Measurements from ENCODE around the gene SPRR1B.

The SPRR1B gene, protein sequence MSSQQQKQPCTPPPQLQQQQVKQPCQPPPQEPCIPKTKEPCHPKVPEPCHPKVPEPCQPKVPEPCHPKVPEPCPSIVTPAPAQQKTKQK

DNA sequence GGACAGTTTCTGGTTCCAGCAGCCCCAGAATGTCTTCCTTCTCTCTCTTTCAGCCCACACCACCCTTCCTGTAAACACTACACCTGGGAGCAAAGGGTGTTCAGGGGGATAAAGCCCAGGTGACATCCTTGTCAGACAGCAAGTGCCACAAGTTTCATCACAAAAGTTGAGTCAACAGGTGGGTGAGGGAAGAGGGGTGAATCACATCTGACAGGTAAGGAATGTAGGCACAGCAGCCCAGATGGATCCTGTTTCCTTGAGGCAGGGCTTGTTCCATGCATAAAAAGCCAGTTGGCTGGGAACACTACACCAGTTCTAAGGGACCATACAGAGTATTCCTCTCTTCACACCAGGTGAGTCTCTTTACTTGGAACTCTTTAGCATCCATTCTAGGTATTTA, at the start of gene SPRR1B:
Gene SPRR1B (plus strand): TSS at position 309 of the 400 bp plus-strand sequence. CDS start 1,143 bp downstream, outside the sequence.
- H3K4me1 ChIP-seq (ENCODE audit: low read length) = peaks cover 27% of the 10 kb centered on the region
- peaks cover 20% of the 10 kb centered on the region for H4K20me1 ChIP-seq (ENCODE audit: insufficient read depth, low read length)
- TF ChIP-seq, protein P1, sequence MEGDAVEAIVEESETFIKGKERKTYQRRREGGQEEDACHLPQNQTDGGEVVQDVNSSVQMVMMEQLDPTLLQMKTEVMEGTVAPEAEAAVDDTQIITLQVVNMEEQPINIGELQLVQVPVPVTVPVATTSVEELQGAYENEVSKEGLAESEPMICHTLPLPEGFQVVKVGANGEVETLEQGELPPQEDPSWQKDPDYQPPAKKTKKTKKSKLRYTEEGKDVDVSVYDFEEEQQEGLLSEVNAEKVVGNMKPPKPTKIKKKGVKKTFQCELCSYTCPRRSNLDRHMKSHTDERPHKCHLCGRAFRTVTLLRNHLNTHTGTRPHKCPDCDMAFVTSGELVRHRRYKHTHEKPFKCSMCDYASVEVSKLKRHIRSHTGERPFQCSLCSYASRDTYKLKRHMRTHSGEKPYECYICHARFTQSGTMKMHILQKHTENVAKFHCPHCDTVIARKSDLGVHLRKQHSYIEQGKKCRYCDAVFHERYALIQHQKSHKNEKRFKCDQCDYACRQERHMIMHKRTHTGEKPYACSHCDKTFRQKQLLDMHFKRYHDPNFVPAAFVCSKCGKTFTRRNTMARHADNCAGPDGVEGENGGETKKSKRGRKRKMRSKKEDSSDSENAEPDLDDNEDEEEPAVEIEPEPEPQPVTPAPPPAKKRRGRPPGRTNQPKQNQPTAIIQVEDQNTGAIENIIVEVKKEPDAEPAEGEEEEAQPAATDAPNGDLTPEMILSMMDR (IDR thresholded peaks at IDR 0.05; ENCODE audit: low read depth, low read length) = no peak
- no peak for TF ChIP-seq EZH2phosphoT487 (IDR thresholded peaks at IDR 0.05; ENCODE audit: low read depth)
- no peak within 1 kb of the TSS for H3K4me3 ChIP-seq (ENCODE audit: low read length)
- H3K27me3 ChIP-seq (ENCODE audit: low read depth, low read length) = peaks cover 84% of the 10 kb centered on the region
- peaks cover 4% of the 10 kb centered on the region; the same call in 1 of the 2 replicates for H3K9me3 ChIP-seq (ENCODE audit: insufficient read depth, low read length)
- no peak within 1 kb of the TSS for H2AFZ ChIP-seq (ENCODE audit: low read depth, low read length)
- no peak within 1 kb of the TSS for H3K27ac ChIP-seq (ENCODE audit: low read length)
- H3K36me3 ChIP-seq (replicated peaks; ENCODE audit: low read depth, low read length) = no peaks in the 10 kb centered on the region
- H3K79me2 ChIP-seq (ENCODE audit: low read length) = no peaks in the 10 kb centered on the region
- H3K9ac ChIP-seq (ENCODE audit: low read length) = no peak within 1 kb of the TSS
- H3K4me2 ChIP-seq (ENCODE audit: low read length) = peak within 1 kb of the TSS; percentile 34

DNA sequence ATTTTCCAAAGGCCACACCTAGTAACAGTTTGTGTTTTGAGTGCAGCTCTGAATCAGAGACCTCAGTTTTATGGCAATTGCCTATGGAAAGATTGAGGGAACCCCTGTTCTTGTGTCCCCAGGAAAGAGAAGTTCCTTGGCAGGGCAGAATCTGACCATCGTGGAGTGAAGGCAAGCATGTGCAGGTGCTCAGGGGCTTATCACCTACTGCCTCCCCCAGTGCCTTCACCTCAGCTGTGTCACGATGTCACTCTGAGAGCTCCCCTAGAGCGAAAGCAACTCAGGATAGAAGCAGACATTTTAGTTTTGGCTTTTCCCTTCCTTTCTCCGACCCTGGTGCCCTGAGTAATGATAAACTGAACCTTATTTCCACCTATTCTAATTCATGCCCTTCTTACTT, 48.9 kb upstream of the SPRR1B start:
- H3K9me3 ChIP-seq (ENCODE audit: insufficient read depth, low read length) = no peaks in the 10 kb centered on the region
- no peaks in the 10 kb centered on the region for H3K4me1 ChIP-seq (ENCODE audit: low read length)
- H3K4me2 ChIP-seq (ENCODE audit: low read length) = no peak overlapping the region
- no peak overlapping the region for H3K27ac ChIP-seq (ENCODE audit: low read length)
- H4K20me1 ChIP-seq (ENCODE audit: insufficient read depth, low read length) = no peaks in the 10 kb centered on the region
- TF ChIP-seq, protein P1 (IDR thresholded peaks at IDR 0.05; ENCODE audit: low read depth, low read length) = no peak
- H3K79me2 ChIP-seq (ENCODE audit: low read length) = no peaks in the 10 kb centered on the region
- H3K27me3 ChIP-seq (ENCODE audit: low read depth, low read length) = peaks cover 89% of the 10 kb centered on the region
- H3K4me3 ChIP-seq (ENCODE audit: low read length) = no peak overlapping the region
- no peak overlapping the region for H2AFZ ChIP-seq (ENCODE audit: low read depth, low read length)
- H3K36me3 ChIP-seq (replicated peaks; ENCODE audit: low read depth, low read length) = no peaks in the 10 kb centered on the region
- no peak overlapping the region for H3K9ac ChIP-seq (ENCODE audit: low read length)

DNA sequence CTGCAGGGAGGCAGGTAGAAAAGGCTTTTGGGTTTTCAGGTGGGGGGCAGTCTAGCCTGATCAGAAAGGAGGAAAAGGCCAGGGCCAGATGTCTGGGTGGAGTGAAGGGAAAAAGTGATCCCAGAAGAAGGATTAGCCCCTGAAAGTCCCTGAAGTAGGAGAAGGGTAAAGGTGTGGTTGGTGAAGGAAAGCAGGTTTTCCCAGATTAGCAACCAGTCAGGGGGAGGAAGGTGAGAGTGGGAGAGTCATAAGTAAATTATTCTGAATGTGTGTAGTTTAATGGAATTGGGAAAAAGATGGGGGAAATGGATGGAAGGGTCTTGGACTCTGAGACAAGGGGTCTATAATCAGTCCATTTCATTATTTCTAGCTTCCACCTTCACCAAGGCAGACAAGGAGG, 47.8 kb upstream of the SPRR1B start:
- Histone ChIP-seq H3K9me3 (ENCODE audit: insufficient read depth, low read length) (no peaks in the 10 kb centered on the region), H3K4me3 (ENCODE audit: low read length) (no peak overlapping the region), H2AFZ (ENCODE audit: low read depth, low read length) (no peak overlapping the region), H3K4me1 (ENCODE audit: low read length) (no peaks in the 10 kb centered on the region), H3K27me3 (ENCODE audit: low read depth, low read length) (peaks cover 87% of the 10 kb centered on the region), H3K36me3 (replicated peaks; ENCODE audit: low read depth, low read length) (no peaks in the 10 kb centered on the region), H3K4me2 (ENCODE audit: low read length) (no peak overlapping the region), H3K79me2 (ENCODE audit: low read length) (no peaks in the 10 kb centered on the region), H4K20me1 (ENCODE audit: insufficient read depth, low read length) (no peaks in the 10 kb centered on the region), H3K9ac (ENCODE audit: low read length) (no peak overlapping the region), H3K27ac (ENCODE audit: low read length) (no peak overlapping the region)
- TF ChIP-seq, protein P1 (IDR thresholded peaks at IDR 0.05; ENCODE audit: low read depth, low read length) = no peak
- no peak for TF ChIP-seq EZH2phosphoT487 (IDR thresholded peaks at IDR 0.05; ENCODE audit: low read depth)

DNA sequence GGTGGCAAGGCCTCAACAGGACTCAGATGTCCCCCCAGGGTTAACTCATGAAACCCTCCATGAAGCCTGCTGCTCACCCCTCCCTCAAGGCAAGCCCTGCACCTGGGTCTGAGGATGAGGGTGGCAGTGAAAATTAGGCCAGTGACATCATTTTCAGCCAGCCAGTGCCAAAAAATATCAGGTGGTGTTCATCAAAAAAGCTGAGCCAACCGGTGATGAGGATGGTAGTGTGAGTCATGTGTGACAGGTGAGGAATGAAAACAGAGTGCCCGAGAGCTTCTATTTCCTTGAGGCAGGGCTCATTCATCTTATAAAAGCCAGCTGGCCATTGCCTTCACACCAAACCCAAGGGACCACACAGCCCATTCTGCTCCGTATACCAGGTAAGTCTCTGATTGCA, 47.3 kb upstream of the SPRR1B start, which contains the start of gene SPRR1A:
Gene SPRR1A (plus strand): TSS at position 339 of the 400 bp plus-strand sequence. CDS start 1,150 bp downstream, outside the sequence.
- H3K9me3 ChIP-seq (ENCODE audit: insufficient read depth, low read length) = no peaks in the 10 kb centered on the region
- no peaks in the 10 kb centered on the region for H3K36me3 ChIP-seq (replicated peaks; ENCODE audit: low read depth, low read length)
- no peak within 1 kb of the TSS for H3K4me2 ChIP-seq (ENCODE audit: low read length)
- peaks cover 87% of the 10 kb centered on the region for H3K27me3 ChIP-seq (ENCODE audit: low read depth, low read length)
- H3K9ac ChIP-seq (ENCODE audit: low read length) = no peak within 1 kb of the TSS
- H2AFZ ChIP-seq (ENCODE audit: low read depth, low read length) = no peak within 1 kb of the TSS
- H3K4me3 ChIP-seq (ENCODE audit: low read length) = no peak within 1 kb of the TSS
- no peaks in the 10 kb centered on the region for H3K79me2 ChIP-seq (ENCODE audit: low read length)
- H3K27ac ChIP-seq (ENCODE audit: low read length) = no peak within 1 kb of the TSS
- H4K20me1 ChIP-seq (ENCODE audit: insufficient read depth, low read length) = no peaks in the 10 kb centered on the region
- no peaks in the 10 kb centered on the region for H3K4me1 ChIP-seq (ENCODE audit: low read length)
- no peak for TF ChIP-seq EZH2phosphoT487 (IDR thresholded peaks at IDR 0.05; ENCODE audit: low read depth)
- TF ChIP-seq, protein P1 (IDR thresholded peaks at IDR 0.05; ENCODE audit: low read depth, low read length) = no peak

Measured in OCI-LY3 (cell line).